GM21576 (cell line): ENCODE results near the gene NFATC1.
A peak's percentile ranks its signal among the peaks of the same experiment; 100 is the strongest.

ENCODE experiments used
- ATAC-seq: cut with Tn5 transposase; IDR thresholded peaks from one replicate; pipeline ENCODE4 v1.9.1; 2021; ENCODE audit warnings: mild to moderate bottlenecking, moderate library complexity; ENCODE audit not compliant: unreplicated experiment

NFATC1 gene

DNA sequence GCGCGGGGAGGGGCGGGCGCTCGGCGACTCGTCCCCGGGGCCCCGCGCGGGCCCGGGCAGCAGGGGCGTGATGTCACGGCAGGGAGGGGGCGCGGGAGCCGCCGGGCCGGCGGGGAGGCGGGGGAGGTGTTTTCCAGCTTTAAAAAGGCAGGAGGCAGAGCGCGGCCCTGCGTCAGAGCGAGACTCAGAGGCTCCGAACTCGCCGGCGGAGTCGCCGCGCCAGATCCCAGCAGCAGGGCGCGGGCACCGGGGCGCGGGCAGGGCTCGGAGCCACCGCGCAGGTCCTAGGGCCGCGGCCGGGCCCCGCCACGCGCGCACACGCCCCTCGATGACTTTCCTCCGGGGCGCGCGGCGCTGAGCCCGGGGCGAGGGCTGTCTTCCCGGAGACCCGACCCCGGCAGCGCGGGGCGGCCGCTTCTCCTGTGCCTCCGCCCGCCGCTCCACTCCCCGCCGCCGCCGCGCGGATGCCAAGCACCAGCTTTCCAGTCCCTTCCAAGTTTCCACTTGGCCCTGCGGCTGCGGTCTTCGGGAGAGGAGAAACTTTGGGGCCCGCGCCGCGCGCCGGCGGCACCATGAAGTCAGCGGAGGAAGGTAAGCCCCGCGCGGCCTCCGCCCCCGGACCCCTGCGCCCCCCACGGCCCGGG, at the start of gene NFATC1:
NFATC1 (plus strand) TSS at position 170 of the 644 bp plus-strand sequence; CDS start at position 465, 295 bp downstream.
- no peak for ATAC-seq

DNA sequence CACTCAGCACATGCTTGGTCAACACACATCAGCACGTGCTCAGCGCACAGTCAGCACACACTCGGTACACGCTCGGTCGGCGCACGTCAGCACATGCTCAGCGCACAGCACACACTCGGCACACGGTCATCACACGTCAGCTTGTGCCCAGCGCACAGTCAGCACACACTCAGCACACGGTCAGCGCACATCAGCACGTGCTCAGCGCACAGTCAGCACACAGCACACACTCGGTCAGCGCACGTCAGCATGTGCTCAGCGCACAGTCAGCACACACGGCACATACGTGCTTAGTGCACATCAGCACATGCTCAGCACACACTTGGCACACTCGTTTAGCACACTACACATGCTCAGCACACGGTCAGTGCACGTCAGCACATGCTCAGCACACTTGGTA, 49.7 kb upstream of the NFATC1 start:
- ATAC-seq = no peak

DNA sequence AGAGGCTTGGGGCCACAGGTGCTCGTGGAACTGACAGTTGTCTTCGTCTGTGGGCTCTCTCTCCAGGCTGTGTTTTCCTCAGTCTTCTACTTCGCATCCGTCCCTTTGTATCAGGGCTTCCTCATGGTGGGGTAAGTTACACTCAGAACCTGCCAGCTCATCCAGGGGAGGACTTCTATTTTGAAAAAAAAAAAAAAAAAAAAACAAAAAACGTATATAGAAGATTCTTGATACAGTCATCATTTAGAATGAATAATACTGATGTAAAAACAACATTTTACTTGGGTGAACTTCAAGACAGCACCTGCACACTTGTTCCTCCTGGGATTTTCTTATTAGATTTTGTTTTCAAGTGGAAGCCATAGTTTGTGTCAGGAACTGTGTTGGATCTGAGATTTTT, 47.7 kb upstream of the NFATC1 start:
- no peak for ATAC-seq

DNA sequence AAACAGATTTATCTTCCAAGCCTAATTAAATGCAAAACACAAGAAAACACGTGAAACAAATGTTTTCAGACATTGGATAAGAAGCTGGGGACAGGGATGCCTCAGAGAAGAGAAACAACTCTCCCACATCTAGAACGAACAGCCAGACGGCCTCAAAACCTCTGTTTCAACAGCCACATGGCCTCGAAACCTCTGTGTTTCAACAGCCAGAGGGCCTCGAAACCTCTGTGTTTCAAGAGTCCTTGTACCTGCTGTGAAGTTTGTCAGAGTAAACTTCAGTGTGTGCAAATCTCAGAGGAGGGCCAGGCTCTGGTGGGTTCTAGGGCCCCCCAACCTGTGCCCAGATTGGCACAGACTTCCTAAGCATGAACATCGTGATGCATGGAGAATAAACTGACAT, 43.3 kb upstream of the NFATC1 start:
- ATAC-seq = no peak

DNA sequence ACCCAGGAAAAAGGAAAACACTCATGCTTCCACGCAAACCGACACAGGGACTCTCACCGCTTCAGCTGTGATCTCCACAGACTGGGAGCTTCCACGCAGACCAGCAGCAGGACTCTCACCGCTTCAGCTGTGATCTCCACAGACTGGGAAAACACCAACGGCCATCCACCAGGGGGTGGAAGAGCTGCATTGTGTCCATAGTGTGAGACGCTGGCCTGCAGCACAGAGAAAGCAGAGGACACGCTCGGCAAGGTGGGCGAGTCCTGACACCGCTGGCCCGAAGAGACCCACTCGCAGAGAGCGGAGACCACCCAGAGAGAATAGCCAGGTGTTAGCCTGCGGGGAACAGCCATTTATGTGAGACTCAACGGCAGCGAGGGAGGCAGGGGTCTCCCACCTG, 42.5 kb upstream of the NFATC1 start:
- ATAC-seq = no peak

DNA sequence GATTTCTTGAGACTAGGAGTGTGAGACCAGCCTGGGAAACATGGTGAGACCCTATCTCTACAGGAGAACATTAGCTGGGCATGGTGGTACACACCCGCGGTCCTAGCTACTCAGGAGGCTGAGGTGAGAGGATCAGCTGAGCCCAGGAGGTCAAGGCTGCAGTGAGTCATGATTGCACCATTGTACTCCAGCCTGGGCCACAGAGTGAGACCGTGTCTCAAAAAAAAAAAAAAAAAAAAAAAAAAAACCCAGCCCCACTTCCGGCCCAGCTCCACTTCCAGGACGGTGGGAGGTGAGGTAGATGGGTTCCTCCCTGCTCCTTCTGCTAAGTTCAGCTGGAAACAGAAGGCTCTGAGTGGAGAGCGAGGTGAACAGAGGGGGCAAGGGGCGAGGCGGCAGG, 41.4 kb upstream of the NFATC1 start:
- no peak for ATAC-seq

DNA sequence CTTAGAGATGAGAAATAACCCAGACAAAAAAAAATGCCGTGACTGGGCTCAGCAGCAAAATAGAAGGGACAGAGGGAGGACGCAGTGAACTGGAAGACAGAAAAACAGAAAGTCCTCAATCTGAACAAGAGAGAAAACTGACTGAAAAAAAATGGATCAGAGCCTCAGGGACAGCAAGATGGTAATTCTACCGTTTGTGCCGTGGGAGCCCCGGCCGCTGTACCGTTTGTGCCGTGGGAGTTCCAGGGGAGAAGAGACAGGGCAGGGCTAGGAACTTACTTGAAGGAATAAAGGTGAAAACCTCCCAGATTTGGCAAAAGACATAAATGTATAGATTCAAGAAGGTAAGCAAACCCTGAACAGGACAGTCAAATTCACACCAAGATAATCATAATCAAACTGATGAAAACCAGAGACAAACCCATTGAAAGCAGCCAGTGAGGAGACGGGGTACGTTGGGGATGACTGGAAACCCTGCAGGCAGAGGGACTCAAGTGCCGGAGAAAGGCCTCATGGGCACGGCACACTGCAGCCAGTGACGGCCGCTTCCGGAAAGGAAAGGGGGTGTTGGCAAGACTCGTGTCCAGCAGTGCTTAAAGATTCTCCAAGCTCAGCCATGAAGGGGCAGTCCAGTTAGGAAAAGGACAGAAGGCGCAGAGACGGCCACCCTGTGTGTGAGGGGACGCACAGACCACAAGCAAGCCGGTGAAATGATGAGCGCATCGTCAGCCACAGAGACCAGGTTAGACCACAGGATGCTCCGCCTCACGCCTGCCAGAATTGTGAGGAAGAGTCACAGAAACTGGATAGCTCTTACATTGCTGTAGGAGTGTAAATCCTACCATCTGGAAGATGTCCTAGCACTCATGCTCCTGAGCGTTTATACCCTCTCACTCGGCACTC, 40.0 kb upstream of the NFATC1 start:
- peak; percentile 39 for ATAC-seq

DNA sequence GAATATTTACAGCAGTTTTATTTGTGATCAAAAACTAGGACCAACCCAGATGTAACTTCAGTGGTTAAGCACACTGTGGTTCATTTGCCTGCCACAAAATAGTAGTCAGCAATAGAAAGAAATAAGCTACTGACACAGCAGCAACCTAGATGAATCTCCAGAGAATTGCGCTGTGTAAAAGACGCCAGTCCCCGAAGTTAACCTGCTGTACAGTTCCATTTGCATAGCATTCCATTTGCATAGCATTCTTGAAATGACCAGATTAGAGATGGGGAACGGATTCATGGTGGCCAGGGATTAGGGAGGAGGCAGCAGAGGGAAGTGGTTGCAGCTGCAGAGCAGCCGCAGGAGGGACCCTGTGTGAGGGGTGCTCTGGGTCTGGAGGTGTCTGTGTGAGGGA, 39.3 kb upstream of the NFATC1 start:
- ATAC-seq = peak; percentile 86

DNA sequence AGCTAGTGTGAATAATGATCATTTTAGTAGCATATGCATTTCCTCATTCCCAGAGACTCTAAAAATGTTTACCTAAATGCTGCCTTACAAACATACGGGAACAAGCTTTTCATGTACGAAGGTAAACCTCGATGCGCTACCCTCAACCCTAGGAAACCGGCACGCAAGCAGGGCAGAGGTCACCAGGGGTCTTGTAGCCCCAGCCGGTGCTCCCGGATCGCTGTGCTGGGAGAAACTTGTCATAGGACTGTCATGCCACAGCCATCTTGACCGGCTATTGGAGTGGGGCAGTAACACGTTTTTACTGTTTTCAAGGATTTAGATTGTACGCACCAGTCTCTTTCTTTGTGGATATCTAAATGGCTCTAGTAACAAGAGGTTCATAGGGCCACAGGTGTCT, 34.8 kb upstream of the NFATC1 start:
- ATAC-seq = no peak

DNA sequence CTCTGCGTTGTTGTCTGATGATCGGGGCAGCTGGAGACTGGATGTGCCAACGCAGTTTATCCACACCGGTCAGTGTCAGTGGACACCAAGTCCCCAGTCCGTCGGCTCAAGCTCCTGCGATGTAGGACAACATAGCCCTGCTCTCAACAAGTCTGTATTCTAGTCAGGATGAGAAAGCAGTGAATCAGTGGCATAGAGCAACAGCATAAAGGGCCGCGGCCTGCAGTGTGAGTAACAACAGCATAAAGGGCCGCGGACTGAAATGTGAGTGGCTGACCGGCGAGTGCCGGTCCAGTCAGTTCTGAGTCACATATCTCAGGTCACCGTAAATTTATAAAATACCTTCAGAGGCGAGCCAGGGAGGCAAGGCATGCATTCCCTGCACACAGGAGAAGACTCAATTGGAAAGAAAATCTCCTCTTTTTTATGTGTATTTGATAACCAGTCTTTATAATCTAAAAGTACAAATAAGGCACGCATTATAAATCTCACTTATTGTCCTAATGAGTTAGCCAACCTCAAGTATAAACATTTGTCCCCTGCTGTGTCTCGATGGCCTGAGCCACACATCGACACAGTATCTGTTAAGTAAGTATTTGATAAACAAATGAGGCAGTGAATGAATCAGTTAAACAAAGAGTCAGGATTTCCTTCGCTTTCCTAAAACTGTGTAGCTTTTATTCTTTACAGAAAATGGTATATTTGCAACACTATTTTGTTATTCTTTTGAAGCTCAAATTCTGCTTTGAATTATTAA, 33.8 kb upstream of the NFATC1 start:
- no peak for ATAC-seq

DNA sequence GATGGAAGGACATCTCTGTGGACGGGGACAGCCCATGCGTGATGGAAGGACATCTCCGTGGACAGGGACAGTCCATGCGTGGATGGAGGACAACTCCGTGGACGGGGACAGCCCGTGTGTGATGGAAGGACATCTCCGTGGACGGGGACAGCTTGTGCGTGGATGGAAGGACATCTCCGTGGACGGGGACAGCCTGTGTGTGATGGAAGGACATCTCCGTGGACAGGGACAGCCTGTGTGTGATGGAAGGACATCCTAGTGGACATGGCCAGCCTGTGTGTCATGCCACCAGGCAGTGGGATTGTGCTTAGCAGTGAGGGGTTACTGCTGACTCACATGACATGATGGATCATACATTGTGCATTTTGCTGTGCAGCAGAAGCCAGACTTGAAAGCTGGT, 30.0 kb upstream of the NFATC1 start:
- ATAC-seq = no peak

DNA sequence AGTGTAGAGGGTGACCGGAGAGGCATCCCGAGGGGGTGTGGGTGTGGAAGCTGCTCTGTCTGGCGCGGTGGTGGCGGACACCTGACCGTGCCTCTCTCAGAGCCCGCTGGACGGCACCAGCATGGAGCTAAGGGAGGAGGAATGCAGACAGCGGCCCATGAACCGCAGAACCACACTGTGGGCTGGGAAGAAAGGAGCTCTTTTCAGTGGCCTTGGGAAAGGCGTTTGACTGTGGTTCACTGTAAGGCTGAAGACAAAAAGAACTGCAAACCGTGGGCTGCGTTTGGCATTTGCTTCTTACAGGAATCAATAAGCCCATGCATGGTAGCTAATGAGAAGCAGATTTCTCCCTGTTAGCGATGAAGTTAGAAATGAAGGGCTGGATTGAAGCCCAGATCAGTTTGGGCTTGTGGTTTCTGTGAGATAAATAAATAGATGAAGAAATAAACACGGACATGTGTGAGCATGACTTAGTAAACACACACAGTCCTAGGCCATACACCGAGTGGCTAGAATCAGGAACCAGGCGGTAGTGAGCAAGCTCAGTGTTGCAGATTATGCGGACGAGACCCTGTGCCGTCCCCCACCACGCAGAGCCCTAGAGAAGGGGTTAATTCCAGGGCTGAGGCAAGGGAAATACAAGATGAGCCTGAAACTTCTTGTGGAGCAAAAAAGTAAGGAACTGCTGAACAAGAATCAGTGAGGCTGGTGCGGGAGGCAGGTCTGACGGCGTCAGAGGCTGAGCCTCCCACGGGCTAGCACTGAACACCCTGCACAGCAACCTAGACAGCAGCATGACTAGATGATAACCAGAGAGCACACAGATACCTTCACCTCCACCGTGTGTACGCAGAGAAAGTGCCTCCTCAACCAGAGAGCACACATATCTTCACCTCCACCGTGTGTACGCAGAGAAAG, 29.3 kb upstream of the NFATC1 start:
- no peak for ATAC-seq

DNA sequence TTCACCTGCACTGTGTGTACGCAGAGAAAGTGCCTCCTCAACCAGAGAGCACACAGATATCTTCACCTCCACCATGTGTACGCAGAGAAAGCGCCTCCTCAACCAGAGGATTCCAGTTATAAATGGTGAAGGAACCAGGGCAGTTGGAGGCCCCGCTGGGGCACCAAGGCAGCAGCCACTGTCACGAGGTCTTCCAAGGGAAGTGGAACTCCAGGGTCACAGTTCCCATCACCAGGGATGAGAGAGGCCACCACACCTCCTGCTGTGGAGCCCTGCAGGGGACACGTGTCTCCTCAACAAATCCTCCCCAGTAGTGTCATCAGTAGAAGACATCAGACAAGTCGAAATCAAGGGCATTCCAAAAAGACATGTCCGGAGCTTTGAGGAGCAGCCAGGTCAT, 28.2 kb upstream of the NFATC1 start:
- no peak for ATAC-seq

DNA sequence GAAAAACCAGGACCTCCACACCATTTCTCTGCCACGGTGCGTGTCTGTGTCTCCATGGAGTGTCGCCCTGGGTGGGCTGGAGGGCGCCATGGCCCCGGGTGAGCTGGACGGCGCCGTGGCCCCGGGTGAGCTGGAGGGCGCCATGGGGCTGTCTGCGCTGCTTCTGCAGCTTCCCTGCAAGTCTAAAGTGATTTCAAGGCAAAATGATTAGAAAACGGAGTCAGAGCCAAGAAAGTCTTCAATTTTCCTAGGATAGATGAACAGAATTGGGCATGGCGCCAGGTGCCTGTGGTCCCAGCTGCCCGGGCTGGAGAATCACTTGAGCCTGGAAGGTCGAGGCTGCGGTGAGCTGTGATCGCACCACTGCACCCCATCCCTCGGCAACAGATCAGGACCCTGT, 27.7 kb upstream of the NFATC1 start:
- no peak for ATAC-seq

DNA sequence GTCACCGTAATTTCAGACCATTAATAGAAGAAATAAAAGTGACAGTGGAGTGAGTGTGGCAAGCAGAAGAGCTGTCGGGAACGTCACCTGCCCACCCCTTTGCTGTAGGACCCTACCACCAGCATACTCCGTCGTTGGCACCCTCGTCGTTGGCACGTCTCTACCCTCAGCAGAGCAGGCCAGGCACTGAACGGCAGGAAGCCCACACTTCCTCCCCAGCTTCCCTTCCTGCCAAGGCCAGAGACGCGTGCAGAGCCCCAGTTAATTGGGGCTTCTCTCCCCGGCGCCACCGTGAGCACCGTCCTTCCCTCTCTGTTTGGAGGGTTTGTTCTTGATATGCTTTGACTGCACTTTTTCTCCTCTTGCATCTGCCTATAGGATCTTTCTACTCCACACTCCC, 27.0 kb upstream of the NFATC1 start:
- no peak for ATAC-seq

DNA sequence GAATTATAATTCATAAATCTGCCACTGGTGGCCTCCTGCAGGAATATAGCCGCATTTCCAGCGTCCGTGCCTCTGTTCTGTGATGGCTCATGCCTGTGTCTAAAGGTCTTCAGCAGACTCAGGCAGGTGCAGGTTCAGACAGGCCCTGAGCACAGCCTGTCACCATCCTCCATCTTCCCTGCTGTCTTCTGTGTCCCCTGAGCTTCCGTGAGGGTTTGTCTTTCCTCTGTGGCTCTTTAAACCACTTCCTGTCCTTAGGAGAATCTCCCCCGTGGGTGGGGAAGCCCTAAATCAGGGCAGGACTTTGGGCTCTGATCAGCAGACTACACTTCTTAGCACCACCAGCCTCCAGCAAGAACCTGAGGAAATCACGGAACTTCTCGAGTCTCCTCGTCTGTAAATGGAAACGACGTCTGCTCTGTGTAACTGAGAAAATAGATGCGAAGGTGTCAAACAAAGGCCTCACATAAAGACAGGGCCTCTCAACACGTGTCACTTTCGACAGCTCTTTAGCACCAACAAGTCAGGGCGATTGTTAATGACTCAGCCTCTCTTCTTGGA, 24.1 kb upstream of the NFATC1 start:
- no peak for ATAC-seq

DNA sequence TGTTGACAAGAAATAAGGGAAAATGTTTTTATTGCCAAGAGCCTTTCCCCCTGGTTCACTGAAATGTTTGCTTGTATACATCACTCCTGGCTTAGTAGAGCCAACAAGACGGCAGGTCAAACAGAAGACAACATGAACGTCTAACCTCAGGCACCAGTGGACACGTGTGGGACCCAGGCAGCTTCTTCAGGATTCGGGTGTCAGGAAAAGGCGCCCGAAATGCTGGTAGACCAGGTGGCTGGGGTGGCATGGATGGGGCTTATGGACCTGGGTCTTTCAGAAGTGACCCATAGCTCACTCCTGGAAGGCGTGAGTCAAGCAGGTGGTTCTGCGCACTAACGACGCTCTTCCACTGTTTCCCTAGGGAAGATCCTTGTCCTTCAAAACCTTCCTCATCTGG, 23.3 kb upstream of the NFATC1 start:
- no peak for ATAC-seq

DNA sequence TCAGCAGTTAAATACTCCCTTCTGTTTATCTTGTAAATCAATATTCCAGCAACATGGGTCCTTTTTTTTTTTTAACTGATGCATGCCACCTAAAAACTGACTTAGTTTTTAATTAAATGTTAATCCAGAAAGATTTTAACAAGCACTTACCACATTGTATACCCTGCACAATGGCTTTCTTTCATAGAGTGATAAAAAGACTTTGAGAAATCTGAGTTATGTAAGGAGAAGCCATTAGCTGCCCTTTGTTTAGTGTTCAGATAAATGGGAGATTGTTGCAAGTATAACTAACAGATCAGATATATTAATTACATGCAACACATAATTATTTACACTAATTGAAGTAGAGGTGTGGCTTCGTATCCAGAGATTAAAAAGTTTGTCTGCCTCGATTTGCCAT, 22.7 kb upstream of the NFATC1 start:
- no peak for ATAC-seq

DNA sequence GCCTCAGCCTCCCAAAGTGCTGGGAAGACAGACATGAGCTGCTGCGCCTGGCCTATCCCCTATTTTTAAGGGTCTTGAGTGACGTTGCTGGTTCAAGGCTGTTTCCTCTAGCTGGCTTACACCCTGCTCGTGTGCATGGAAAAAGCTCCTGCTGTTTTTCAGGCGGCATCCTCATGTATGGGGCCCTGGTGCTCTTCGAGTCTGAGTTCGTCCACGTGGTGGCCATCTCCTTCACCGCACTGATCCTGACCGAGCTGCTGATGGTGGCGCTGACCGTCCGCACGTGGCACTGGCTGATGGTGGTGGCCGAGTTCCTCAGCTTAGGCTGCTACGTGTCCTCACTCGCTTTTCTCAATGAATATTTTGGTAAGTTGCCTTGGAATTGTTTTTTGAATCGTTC, 22.0 kb upstream of the NFATC1 start:
- ATAC-seq = no peak

DNA sequence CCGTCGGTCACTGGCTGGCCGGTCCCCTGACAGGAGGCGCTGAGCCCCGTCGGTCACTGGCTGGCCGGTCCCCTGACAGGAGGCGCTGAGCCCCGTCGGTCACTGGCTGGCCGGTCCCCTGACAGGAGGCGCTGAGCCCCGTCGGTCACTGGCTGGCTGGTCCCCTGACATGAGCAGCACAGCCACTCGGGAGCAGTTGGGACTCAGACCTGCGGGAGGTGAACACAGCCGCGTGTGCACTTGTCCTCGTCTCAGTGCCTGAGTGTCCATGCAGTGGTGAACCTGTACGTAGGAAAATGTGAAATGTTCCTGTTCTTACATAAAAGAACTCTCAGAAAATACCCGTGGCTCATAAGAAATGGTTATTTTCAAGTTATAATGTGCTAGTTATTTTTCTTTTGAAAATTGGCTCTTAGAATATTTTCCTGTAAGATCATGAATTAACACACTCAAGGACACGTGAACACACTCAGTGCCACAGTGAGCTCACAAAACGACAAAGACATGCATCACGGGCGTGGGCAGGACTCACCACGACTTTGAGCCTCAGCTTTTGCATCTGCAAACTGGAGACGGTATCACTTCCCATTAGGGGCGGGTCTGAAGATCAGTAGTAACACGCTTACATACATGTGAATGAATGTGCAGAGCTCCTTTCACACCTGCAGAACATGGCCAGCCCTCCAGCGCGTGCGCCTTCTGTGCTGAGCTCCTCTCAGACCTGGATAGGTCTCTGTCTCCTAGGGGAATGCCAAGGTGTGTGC, 21.1 kb upstream of the NFATC1 start:
- peak; percentile 84 for ATAC-seq
